ENCODE data around the gene POLA1.

- TF ChIP-seq, protein P1, sequence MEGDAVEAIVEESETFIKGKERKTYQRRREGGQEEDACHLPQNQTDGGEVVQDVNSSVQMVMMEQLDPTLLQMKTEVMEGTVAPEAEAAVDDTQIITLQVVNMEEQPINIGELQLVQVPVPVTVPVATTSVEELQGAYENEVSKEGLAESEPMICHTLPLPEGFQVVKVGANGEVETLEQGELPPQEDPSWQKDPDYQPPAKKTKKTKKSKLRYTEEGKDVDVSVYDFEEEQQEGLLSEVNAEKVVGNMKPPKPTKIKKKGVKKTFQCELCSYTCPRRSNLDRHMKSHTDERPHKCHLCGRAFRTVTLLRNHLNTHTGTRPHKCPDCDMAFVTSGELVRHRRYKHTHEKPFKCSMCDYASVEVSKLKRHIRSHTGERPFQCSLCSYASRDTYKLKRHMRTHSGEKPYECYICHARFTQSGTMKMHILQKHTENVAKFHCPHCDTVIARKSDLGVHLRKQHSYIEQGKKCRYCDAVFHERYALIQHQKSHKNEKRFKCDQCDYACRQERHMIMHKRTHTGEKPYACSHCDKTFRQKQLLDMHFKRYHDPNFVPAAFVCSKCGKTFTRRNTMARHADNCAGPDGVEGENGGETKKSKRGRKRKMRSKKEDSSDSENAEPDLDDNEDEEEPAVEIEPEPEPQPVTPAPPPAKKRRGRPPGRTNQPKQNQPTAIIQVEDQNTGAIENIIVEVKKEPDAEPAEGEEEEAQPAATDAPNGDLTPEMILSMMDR (IDR thresholded peaks at IDR 0.05; ENCODE audit: insufficient read depth, low read length): no peak
- TF ChIP-seq REST (IDR thresholded peaks at IDR 0.05; ENCODE audit: insufficient replicate concordance, low read depth) (no peak), POLR2AphosphoS5 (IDR thresholded peaks at IDR 0.05; ENCODE audit: low read depth) (no peak)
Observed at GRCh38 chrX:24828600-24828999, 134.9 kb downstream of the POLA1 start.

All from HL-60 (cell line).